Measurements from ENCODE around the gene FBXL22. TPM values are rescaled to one million over a fixed set of nuclear protein-coding genes. Genes with fewer than 3 reads are reported as not detected.

FBXL22 gene
- total and polyA plus RNA-seq, 2 experiments from 2014 or later = 0.26 TPM; not detected in 1

- H3K9me3 Mint-ChIP-seq = no peaks in the 10 kb centered on the region; the same call in 2 of the 3 replicates
- H3K36me3 ChIP-seq (ENCODE audit: insufficient read depth) = no peaks in the 10 kb centered on the region
- H3K4me1 ChIP-seq (ENCODE audit: insufficient read depth) = 0 out of 2 replicates have a peak, but pooled peaks cover 5% of the 10 kb centered on the region
- no peak overlapping the region for H3K4me3 ChIP-seq
- no peaks in the 10 kb centered on the region for H3K9me2 ChIP-seq (ENCODE audit: insufficient read depth)
- DNase-seq (ENCODE audit: low spot score) (no peak), ATAC-seq (no peak)
- peaks cover 5% of the 10 kb centered on the region for H3K4me1 Mint-ChIP-seq
- H2AFZ ChIP-seq = no peak overlapping the region
- H4K20me1 ChIP-seq (replicated peaks; ENCODE audit: insufficient read depth) = no peaks in the 10 kb centered on the region
- H3K4me2 ChIP-seq = no peak overlapping the region
- no peaks in the 10 kb centered on the region for H3F3A ChIP-seq (replicated peaks; ENCODE audit: low read depth)
- H3K36me3 Mint-ChIP-seq (ENCODE audit: low read depth) = peaks cover 12% of the 10 kb centered on the region
- no peak overlapping the region for H3K27ac Mint-ChIP-seq
- no peaks in the 10 kb centered on the region for H3K27me3 ChIP-seq (ENCODE audit: insufficient read depth)
- H3K79me2 ChIP-seq (replicated peaks; ENCODE audit: insufficient read depth) = no peaks in the 10 kb centered on the region
- H3K27ac ChIP-seq (ENCODE audit: low read depth) = no peak overlapping the region
- no peak for TF ChIP-seq STAT1 (IDR thresholded peaks at IDR 0.05; ENCODE audit: unreplicated experiment)
- TF ChIP-seq NANOG (IDR thresholded peaks at IDR 0.05; ENCODE audit: borderline replicate concordance) = no peak
- no peak for TF ChIP-seq EZH2 (IDR thresholded peaks at IDR 0.05; ENCODE audit: low read depth, unreplicated experiment)
- TF ChIP-seq JUNB (IDR thresholded peaks at IDR 0.05; ENCODE audit: unreplicated experiment) = no peak
- no peak for TF ChIP-seq ZNF331 (CRISPR knock-in tag; IDR thresholded peaks at IDR 0.05; ENCODE audit: low read depth)
- TF ChIP-seq ETS1 (IDR thresholded peaks at IDR 0.05) = no peak
- no peak for TF ChIP-seq REST (IDR thresholded peaks at IDR 0.05; ENCODE audit: unreplicated experiment)
- no peak for TF ChIP-seq POLR2AphosphoS5 (IDR thresholded peaks at IDR 0.05; ENCODE audit: low read depth)
- TF ChIP-seq CREB1 (CRISPR knock-in tag; IDR thresholded peaks at IDR 0.05; ENCODE audit: low read depth) = no peak
- no peak for TF ChIP-seq CTCF (conservative IDR thresholded peaks at IDR 0.05; ENCODE audit: low read depth in 2 of 2)
- no peak for TF ChIP-seq EZH2phosphoT487 (IDR thresholded peaks at IDR 0.05; ENCODE audit: unreplicated experiment)
- TF ChIP-seq, protein P1, sequence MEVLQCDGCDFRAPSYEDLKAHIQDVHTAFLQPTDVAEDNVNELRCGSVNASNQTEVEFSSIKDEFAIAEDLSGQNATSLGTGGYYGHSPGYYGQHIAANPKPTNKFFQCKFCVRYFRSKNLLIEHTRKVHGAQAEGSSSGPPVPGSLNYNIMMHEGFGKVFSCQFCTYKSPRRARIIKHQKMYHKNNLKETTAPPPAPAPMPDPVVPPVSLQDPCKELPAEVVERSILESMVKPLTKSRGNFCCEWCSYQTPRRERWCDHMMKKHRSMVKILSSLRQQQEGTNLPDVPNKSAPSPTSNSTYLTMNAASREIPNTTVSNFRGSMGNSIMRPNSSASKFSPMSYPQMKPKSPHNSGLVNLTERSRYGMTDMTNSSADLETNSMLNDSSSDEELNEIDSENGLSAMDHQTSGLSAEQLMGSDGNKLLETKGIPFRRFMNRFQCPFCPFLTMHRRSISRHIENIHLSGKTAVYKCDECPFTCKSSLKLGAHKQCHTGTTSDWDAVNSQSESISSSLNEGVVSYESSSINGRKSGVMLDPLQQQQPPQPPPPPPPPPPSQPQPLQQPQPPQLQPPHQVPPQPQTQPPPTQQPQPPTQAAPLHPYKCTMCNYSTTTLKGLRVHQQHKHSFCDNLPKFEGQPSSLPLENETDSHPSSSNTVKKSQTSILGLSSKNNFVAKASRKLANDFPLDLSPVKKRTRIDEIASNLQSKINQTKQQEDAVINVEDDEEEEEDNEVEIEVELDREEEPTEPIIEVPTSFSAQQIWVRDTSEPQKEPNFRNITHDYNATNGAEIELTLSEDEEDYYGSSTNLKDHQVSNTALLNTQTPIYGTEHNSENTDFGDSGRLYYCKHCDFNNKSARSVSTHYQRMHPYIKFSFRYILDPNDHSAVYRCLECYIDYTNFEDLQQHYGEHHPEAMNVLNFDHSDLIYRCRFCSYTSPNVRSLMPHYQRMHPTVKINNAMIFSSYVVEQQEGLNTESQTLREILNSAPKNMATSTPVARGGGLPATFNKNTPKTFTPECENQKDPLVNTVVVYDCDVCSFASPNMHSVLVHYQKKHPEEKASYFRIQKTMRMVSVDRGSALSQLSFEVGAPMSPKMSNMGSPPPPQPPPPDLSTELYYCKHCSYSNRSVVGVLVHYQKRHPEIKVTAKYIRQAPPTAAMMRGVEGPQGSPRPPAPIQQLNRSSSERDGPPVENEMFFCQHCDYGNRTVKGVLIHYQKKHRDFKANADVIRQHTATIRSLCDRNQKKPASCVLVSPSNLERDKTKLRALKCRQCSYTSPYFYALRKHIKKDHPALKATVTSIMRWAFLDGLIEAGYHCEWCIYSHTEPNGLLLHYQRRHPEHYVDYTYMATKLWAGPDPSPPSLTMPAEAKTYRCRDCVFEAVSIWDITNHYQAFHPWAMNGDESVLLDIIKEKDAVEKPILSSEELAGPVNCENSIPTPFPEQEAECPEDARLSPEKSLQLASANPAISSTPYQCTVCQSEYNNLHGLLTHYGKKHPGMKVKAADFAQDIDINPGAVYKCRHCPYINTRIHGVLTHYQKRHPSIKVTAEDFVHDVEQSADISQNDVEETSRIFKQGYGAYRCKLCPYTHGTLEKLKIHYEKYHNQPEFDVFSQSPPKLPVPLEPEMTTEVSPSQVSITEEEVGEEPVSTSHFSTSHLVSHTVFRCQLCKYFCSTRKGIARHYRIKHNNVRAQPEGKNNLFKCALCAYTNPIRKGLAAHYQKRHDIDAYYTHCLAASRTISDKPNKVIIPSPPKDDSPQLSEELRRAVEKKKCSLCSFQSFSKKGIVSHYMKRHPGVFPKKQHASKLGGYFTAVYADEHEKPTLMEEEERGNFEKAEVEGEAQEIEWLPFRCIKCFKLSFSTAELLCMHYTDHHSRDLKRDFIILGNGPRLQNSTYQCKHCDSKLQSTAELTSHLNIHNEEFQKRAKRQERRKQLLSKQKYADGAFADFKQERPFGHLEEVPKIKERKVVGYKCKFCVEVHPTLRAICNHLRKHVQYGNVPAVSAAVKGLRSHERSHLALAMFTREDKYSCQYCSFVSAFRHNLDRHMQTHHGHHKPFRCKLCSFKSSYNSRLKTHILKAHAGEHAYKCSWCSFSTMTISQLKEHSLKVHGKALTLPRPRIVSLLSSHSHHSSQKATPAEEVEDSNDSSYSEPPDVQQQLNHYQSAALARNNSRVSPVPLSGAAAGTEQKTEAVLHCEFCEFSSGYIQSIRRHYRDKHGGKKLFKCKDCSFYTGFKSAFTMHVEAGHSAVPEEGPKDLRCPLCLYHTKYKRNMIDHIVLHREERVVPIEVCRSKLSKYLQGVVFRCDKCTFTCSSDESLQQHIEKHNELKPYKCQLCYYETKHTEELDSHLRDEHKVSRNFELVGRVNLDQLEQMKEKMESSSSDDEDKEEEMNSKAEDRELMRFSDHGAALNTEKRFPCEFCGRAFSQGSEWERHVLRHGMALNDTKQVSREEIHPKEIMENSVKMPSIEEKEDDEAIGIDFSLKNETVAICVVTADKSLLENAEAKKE (CRISPR knock-in tag; IDR thresholded peaks at IDR 0.05) = no peak
- no peak for TF ChIP-seq ZNF114 (CRISPR knock-in tag; IDR thresholded peaks at IDR 0.05)
- no peaks in the 10 kb centered on the region for H3K27me3 Mint-ChIP-seq (ENCODE audit: insufficient read depth, low read depth, poor library complexity)
- H3K4me3 Mint-ChIP-seq = no peak overlapping the region
Measured at GRCh38 chr15:63582179-63582578, 15.0 kb upstream of the FBXL22 start.

All from GM23338 (cell line).